OCI-LY7 (cell line): Measurements from ENCODE around the gene S1PR2. TPM values are rescaled to one million over a fixed set of nuclear protein-coding genes. Genes with fewer than 3 reads are reported as not detected.

ENCODE experiments used
- BruUV-seq: library from RNA; stranded (reverse); fragments of 400-500 nt; replicated peaks from 2 replicates; lab custom pipeline; 2021; lab: Mats Ljungman, UMichigan
- CTCF ChIA-PET: fragments of 300-600 bp; sonication (Branson Sonifier 250); formaldehyde crosslinking; loops from one replicate; lab custom pipeline; 2022; ENCODE audit warnings: antibody characterized with exemption; ENCODE audit not compliant: unreplicated experiment; lab: Charles Lee
- POLR2A ChIA-PET: fragments of 300-600 bp; sonication (Branson Sonifier 250); formaldehyde crosslinking; loops from one replicate; lab custom pipeline; 2022; ENCODE audit warnings: antibody characterized with exemption; lab: Charles Lee
- DNase-seq: peaks from one replicate; pipeline ENCODE4 v3.0.0-alpha.2; 2015; ENCODE audit warnings: low spot score
- H2AFZ ChIP-seq: fragments of 200-600 bp; sonication (generic), shearing (Covaris generic); 2 replicates; pipeline ENCODE4 v1.6.1; 2014; ENCODE audit warnings: mild to moderate bottlenecking, antibody characterized with exemption, low read length, moderate library complexity
- H3K27ac ChIP-seq: fragments of 200-600 bp; sonication (generic); 2 replicates; pipeline ENCODE4 v1.5.1; 2014; ENCODE audit warnings: mixed run types, low read depth, mild to moderate bottlenecking, moderate library complexity, low read length, inconsistent platforms; ENCODE audit not compliant: poor library complexity, severe bottlenecking
- H3K36me3 ChIP-seq: fragments of 200-600 bp; sonication (generic); 2 replicates; pipeline ENCODE4 v1.6.1; 2014; ENCODE audit warnings: mild to moderate bottlenecking, antibody characterized with exemption, low read length, moderate library complexity, mixed read lengths; ENCODE audit not compliant: insufficient read depth
- H3K4me1 ChIP-seq: fragments of 200-600 bp; sonication (generic); 2 replicates; pipeline ENCODE4 v1.5.1; 2014; ENCODE audit warnings: mild to moderate bottlenecking, low read length; ENCODE audit not compliant: insufficient read depth, poor library complexity, severe bottlenecking
- H3K4me2 ChIP-seq: fragments of 200-600 bp; sonication (generic); 2 replicates; pipeline ENCODE4 v1.6.1; 2014; ENCODE audit warnings: mild to moderate bottlenecking, low read length
- H3K4me3 ChIP-seq: fragments of 200-600 bp; sonication (generic); 2 replicates; pipeline ENCODE4 v1.5.1; 2014; ENCODE audit warnings: mild to moderate bottlenecking, low read depth, low read length; ENCODE audit not compliant: poor library complexity, severe bottlenecking
- H3K79me2 ChIP-seq: fragments of 200-600 bp; sonication (generic); 2 replicates; pipeline ENCODE4 v1.6.1; 2016; ENCODE audit warnings: low read depth, mild to moderate bottlenecking, low read length, moderate library complexity, mixed read lengths; ENCODE audit not compliant: insufficient read depth
- H3K9me2 ChIP-seq: fragments of 200-600 bp; sonication (generic); 2 replicates; pipeline ENCODE4 v1.6.1; 2016; ENCODE audit warnings: mild to moderate bottlenecking, low read length, mixed read lengths; ENCODE audit not compliant: insufficient read depth
- H3K9me3 ChIP-seq: fragments of 200-600 bp; sonication (generic); 2 replicates; pipeline ENCODE4 v1.6.1; 2014; ENCODE audit warnings: mild to moderate bottlenecking, mixed run types, low read length, mixed read lengths
- H4K20me1 ChIP-seq: fragments of 200-600 bp; sonication (generic); 2 replicates; pipeline ENCODE4 v1.6.1; 2014; ENCODE audit warnings: mild to moderate bottlenecking, antibody characterized with exemption, low read length, moderate library complexity, mixed read lengths; ENCODE audit not compliant: insufficient read depth
- EZH2phosphoT487 ChIP-seq: fragments of 200-600 bp; sonication (generic); IDR thresholded peaks from 2 replicates; pipeline ENCODE4 v1.6.1; 2018; ENCODE audit warnings: low read depth, borderline replicate concordance, mild to moderate bottlenecking, mixed run types, antibody characterized with exemption, low read length, moderate library complexity, mixed read lengths
- intact Hi-C: fragments of 100-400 bp; cut with micrococcal nuclease; formaldehyde crosslinking; loops from one replicate; pipeline ENCODE4 v1.10.0; 2022; ENCODE audit not compliant: unreplicated experiment
- total RNA-seq, 2 experiments: library from RNA; depleted of rRNA in 1 of 2; stranded (reverse); fragments of >200 nt in 1 of 2; shearing (Covaris generic) in 1 of 2; gene quantifications; 2 replicates each; pipeline ENCODE4 v1.2.3, GENCODE V29; 2014 to 2022
- TF ChIP-seq, protein P1 (sequence below): fragments of 200-600 bp; sonication (generic); conservative IDR thresholded peaks from 2 replicates; pipeline ENCODE4 v1.5.1; 2014; ENCODE audit warnings: mild to moderate bottlenecking, antibody characterized with exemption, low read length, moderate library complexity, mixed read lengths

The S1PR2 gene
- total RNA-seq, 2 experiments from 2014 or later: 27.8 to 64.5 TPM

DNA sequence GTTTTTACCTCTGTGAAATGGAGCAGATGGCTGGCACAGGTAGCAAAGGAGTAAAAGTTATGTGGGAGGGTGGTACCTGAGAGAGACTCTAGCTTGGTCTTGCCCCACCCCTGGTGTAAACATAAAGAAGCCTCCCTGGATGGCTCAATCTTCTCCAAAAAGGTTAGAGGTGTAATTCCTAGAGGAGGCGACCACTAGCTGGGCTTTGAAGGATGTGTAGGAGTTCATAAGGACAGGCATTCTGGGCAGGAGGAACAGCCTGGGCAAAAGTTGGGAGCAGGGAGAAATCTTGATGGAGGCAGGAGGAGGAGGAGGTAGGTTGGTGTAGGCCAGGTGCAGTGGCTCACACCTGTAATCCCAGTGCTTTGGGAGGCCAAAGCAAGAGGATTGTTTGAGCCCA, 47.8 kb upstream of the S1PR2 start:
- intact Hi-C loops: no loop called here
- H4K20me1 ChIP-seq: no peaks in the 10 kb centered on the region
- DNase-seq: no peak
- BruUV-seq: no TSS peak
- ChIA-PET CTCF (no interaction called here), POLR2A (interaction anchor here (1.0 kb wide), 1 partner anchor 18 kb away, joined by 4 read pairs; no protein-coding TSS in a partner anchor)
- TF ChIP-seq, protein P1, sequence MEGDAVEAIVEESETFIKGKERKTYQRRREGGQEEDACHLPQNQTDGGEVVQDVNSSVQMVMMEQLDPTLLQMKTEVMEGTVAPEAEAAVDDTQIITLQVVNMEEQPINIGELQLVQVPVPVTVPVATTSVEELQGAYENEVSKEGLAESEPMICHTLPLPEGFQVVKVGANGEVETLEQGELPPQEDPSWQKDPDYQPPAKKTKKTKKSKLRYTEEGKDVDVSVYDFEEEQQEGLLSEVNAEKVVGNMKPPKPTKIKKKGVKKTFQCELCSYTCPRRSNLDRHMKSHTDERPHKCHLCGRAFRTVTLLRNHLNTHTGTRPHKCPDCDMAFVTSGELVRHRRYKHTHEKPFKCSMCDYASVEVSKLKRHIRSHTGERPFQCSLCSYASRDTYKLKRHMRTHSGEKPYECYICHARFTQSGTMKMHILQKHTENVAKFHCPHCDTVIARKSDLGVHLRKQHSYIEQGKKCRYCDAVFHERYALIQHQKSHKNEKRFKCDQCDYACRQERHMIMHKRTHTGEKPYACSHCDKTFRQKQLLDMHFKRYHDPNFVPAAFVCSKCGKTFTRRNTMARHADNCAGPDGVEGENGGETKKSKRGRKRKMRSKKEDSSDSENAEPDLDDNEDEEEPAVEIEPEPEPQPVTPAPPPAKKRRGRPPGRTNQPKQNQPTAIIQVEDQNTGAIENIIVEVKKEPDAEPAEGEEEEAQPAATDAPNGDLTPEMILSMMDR: no peak
- no peaks in the 10 kb centered on the region for H3K79me2 ChIP-seq
- H3K4me3 ChIP-seq: no peak overlapping the region
- H3K4me2 ChIP-seq: no peak overlapping the region
- H3K36me3 ChIP-seq: 0 out of 2 replicates have a peak, but pooled peaks cover 14% of the 10 kb centered on the region
- no peak overlapping the region for H2AFZ ChIP-seq
- H3K9me3 ChIP-seq: no peaks in the 10 kb centered on the region
- no peaks in the 10 kb centered on the region for H3K4me1 ChIP-seq
- H3K9me2 ChIP-seq: no peaks in the 10 kb centered on the region
- no peak overlapping the region for H3K27ac ChIP-seq

DNA sequence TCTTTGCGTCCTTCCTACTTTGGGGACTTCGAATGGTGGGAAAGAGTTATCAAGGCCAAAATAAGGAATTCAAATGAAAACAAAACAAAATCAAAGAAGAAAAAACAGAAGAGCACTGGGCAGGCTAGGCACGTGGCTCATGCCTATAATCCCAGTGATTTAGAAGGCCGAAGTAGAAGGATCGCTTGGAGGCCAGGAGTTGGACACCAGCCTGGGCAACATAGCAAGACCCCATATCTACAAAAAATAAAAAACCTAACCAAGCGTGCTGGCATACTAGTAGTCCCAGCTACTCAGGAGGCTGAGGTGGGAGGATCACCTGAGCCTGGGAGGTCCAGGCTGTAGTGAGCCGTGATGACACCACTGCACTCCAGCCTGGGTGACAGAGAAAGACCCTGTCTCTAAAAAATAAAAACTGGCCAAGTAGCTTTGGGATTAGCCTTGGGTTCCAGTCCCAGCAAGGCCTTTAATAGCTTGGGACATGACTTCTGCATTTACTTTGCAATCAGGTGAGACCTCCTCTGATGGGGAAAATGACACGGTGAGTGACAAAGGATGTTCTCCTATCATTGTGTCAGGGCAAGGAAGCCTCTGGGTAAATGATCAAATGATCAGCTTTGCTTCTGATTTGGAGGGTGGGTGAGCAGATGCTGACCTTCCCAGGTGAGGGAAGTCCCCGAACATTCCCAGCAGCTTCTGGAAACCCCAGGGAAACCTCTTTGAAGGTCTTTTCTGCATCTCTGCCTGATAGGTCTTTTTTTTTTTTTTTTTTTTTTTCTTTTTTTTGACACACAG, 46.9 kb upstream of the S1PR2 start:
- 0 out of 2 replicates have a peak, but pooled peaks cover 8% of the 10 kb centered on the region for H3K36me3 ChIP-seq
- H3K9me2 ChIP-seq: no peaks in the 10 kb centered on the region
- TF ChIP-seq, protein P1: no peak
- no peak for TF ChIP-seq EZH2phosphoT487
- H2AFZ ChIP-seq: no peak overlapping the region
- H4K20me1 ChIP-seq: no peaks in the 10 kb centered on the region
- no peak for DNase-seq
- ChIA-PET POLR2A (interaction anchor here (1.0 kb wide), 1 partner anchor 18 kb away, joined by 4 read pairs; no protein-coding TSS in a partner anchor), CTCF (no interaction called here)
- H3K79me2 ChIP-seq: no peaks in the 10 kb centered on the region
- H3K4me2 ChIP-seq: no peak overlapping the region
- intact Hi-C loops: no loop called here
- BruUV-seq: no TSS peak
- no peaks in the 10 kb centered on the region for H3K9me3 ChIP-seq
- H3K4me1 ChIP-seq: no peaks in the 10 kb centered on the region
- H3K27ac ChIP-seq: no peak overlapping the region
- no peak overlapping the region for H3K4me3 ChIP-seq

DNA sequence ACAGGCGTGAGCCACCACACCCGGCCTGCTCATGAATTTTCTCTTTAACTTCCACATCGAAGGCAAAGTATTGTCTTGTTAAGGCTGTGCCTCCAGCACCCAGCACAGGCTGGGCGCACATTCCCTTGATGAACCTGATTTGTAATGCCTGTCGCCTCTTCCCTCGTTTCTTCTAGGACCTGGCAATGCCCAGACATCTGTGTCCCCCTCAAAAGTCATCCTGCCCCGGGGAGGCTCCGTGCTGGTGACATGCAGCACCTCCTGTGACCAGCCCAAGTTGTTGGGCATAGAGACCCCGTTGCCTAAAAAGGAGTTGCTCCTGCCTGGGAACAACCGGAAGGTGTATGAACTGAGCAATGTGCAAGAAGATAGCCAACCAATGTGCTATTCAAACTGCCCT, 43.5 kb upstream of the S1PR2 start:
- TF ChIP-seq, protein P1: no peak
- no peak for TF ChIP-seq EZH2phosphoT487
- Histone ChIP-seq H3K79me2 (0 out of 2 replicates have a peak, but pooled peaks cover 5% of the 10 kb centered on the region), H3K4me3 (no peak overlapping the region), H3K27ac (no peak overlapping the region), H2AFZ (no peak overlapping the region), H3K4me1 (peaks cover 29% of the 10 kb centered on the region), H3K9me3 (no peaks in the 10 kb centered on the region), H3K4me2 (no peak overlapping the region), H4K20me1 (no peaks in the 10 kb centered on the region), H3K9me2 (no peaks in the 10 kb centered on the region), H3K36me3 (0 out of 2 replicates have a peak, but pooled peaks cover 3% of the 10 kb centered on the region)
- intact Hi-C loops: no loop called here
- POLR2A ChIA-PET: no interaction called here
- BruUV-seq: no TSS peak
- CTCF ChIA-PET: no interaction called here
- no peak for DNase-seq
